ENCODE measurements around the gene HDAC7.

- TF ChIP-seq CTCF (conservative IDR thresholded peaks at IDR 0.05; ENCODE audit: low read length) = no peak
- TF ChIP-seq EZH2phosphoT487 (IDR thresholded peaks at IDR 0.05; ENCODE audit: borderline replicate concordance) = no peak
These were observed 42.6 kb downstream of the HDAC7 start for GRCh38 chr12:47777151-47777550.
